ENCODE data around the gene ADCY10. TPM values are rescaled to one million over a fixed set of nuclear protein-coding genes. Genes with fewer than 3 reads are reported as not detected.

ADCY10 gene
- total RNA-seq, 6 experiments from 2014 or later = 0.43 to 5.8 (median 1.5) TPM

GRCh38 chr1:167820684-167821355, 93.1 kb downstream of the ADCY10 start:
- ATAC-seq (no peak), DNase-seq (no peak)
- Histone ChIP-seq H3K27me3 (no peaks in the 10 kb centered on the region), H3K4me3 (no peak overlapping the region), H3K27ac (no peak overlapping the region), H3K36me3 (no peaks in the 10 kb centered on the region), H3K4me1 (peaks cover 0 to 12% (median 2%) of the 10 kb centered on the region in 4 donors), H3K9me3 (no peaks in the 10 kb centered on the region)
- WGBS (ENCODE audit: insufficient coverage, low coverage, low lambda C conversion rate, missing lambda C conversion rate) = 93% methylated on average over 7 of the region's 12 CpGs
- intact Hi-C loops (cut with DNase I) = no loop called here
- TF ChIP-seq POLR2A (IDR thresholded peaks at IDR 0.05) (no peak), CTCF (IDR thresholded peaks at IDR 0.05) (no peak)

- 15% methylated on average over 26 of the region's 35 CpGs for WGBS (ENCODE audit: insufficient coverage, low coverage, low lambda C conversion rate, missing lambda C conversion rate)
- TF ChIP-seq POLR2A (IDR thresholded peaks at IDR 0.05) (peak; percentile 49), CTCF (IDR thresholded peaks at IDR 0.05) (no peak)
- H3K4me3 ChIP-seq = peak overlapping the region; percentile 23 to 53 (median 39)
- DNase-seq (peak; percentile 83 to 84 (median 84)), ATAC-seq (peak; percentile 95 to 99 (median 98))
- intact Hi-C loops (cut with DNase I) = no loop called here
- peaks cover 0 to 5% (median 0%) of the 10 kb centered on the region in 4 donors for H3K9me3 ChIP-seq
- no peaks in the 10 kb centered on the region for H3K27me3 ChIP-seq
- H3K27ac ChIP-seq = peak overlapping the region in 2 of 3 donors; percentile 50 to 77
- H3K36me3 ChIP-seq = no peaks in the 10 kb centered on the region
- peaks cover 0 to 12% (median 2%) of the 10 kb centered on the region in 4 donors for H3K4me1 ChIP-seq
These were observed 93.9 kb downstream of the ADCY10 start for GRCh38 chr1:167819849-167820683.

GRCh38 chr1:167815650-167816049, 98.3 kb downstream of the ADCY10 start:
- DNase-seq = no peak
- 100% methylated on average over 1 of the region's 1 CpG for WGBS (ENCODE audit: insufficient coverage, low coverage, low lambda C conversion rate, missing lambda C conversion rate)
- Histone ChIP-seq H3K4me3 (no peak overlapping the region), H3K36me3 (no peaks in the 10 kb centered on the region), H3K9me3 (peaks cover 0 to 5% (median 0%) of the 10 kb centered on the region in 4 donors), H3K27ac (no peak overlapping the region), H3K27me3 (no peaks in the 10 kb centered on the region), H3K4me1 (peaks cover 0 to 12% (median 2%) of the 10 kb centered on the region in 4 donors)
- intact Hi-C loops (cut with DNase I) = no loop called here
- TF ChIP-seq POLR2A (IDR thresholded peaks at IDR 0.05) (no peak), CTCF (IDR thresholded peaks at IDR 0.05) (no peak)
- ATAC-seq = no peak

GRCh38 chr1:167812972-167813371, 101.0 kb downstream of the ADCY10 start:
- no peak for TF ChIP-seq CTCF (IDR thresholded peaks at IDR 0.05)
- TF ChIP-seq POLR2A (IDR thresholded peaks at IDR 0.05) = no peak
- H3K9me3 ChIP-seq = peaks cover 0 to 5% (median 0%) of the 10 kb centered on the region in 4 donors
- DNase-seq = no peak
- no peak for ATAC-seq
- H3K4me1 ChIP-seq = peaks cover 0 to 4% (median 2%) of the 10 kb centered on the region in 4 donors
- H3K4me3 ChIP-seq = no peak overlapping the region
- H3K27me3 ChIP-seq = no peaks in the 10 kb centered on the region
- intact Hi-C loops (cut with DNase I) = no loop called here
- H3K27ac ChIP-seq = no peak overlapping the region
- peaks cover 0 to 6% (median 0%) of the 10 kb centered on the region in 4 donors for H3K36me3 ChIP-seq

Data from right lobe of liver (tissue), 6 donors.